ENCODE results near the gene CMTM7. TPM values are rescaled to one million over a fixed set of nuclear protein-coding genes. Genes with fewer than 3 reads are reported as not detected.

The CMTM7 gene
- polyA plus RNA-seq, 3 donors = 100 to 148 (median 146) TPM

DNA sequence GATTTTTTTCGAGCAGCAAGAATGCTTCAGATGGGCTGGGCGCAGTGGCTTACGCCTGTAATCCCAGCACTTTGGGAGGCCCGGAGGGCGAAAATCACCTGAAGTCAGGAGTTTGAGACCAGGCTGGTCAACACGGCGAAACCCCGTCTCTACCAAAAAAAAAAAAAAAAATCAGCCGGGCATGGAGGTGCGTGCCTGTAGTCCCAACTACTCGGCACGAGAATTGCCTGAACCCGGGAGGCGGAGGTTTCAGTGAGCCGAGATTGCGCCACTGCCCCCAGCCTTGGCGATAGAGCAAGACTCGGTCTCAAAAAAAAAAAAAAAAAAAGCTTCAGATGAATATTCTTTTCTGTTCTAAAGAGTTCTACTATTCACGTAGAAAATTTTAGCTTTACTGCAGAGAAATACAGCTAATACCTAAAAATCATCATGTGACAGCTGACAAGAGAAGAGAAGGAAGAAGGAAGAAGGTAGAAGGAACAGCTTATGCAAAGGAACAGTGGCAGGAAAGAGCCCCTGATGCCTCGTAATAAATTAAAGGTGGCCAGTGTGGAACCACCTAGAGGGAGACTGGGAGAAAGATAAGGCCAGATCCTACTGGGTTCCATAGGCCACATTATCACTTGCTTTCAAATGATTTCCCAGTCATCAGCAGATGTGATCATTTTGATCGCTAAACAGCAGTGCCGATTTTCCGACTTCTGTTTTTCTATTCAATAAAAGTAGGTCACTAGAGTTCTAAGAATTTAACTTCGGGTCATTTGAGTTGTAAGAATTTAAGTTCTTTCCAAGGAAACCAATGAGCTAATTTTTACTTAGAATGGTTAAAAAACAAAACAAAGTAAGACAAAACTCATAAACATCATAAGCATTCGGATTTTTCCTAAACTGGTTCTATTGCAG, 109.5 kb downstream of the CMTM7 start:
- H3K4me1 ChIP-seq (ENCODE audit: control insufficient read depth in 1 of 2, insufficient read depth in 2 of 2, low read length in 2 of 2) = peaks cover 45 to 50% of the 10 kb centered on the region in 2 donors
- intact Hi-C loops (cut with micrococcal nuclease) = loop anchor here in 1 of 2 donors (10.0 kb wide), 1 partner anchor 184 kb away; the partner anchor contains the start of gene CNOT10
- no peaks in the 10 kb centered on the region for H3K27me3 Mint-ChIP-seq (ENCODE audit: low read depth in 3 of 3)
- peak overlapping the region; percentile 78 to 98 (median 95) for H3K27ac Mint-ChIP-seq
- peak in 2 of 3 donors; percentile 41 to 43 for DNase-seq
- peaks cover 68% of the 10 kb centered on the region for H3K79me2 ChIP-seq (ENCODE audit: insufficient read depth, low read length)
- H4K20me1 ChIP-seq (ENCODE audit: insufficient read depth, low read length) = peaks cover 54% of the 10 kb centered on the region
- H3K27me3 ChIP-seq (ENCODE audit: control insufficient read depth in 2 of 2, insufficient read depth in 2 of 2, low read length in 2 of 2) = no peaks in the 10 kb centered on the region
- peak overlapping the region; percentile 94 to 95 for H3K4me3 Mint-ChIP-seq
- no peak overlapping the region for H2AFZ ChIP-seq (ENCODE audit: insufficient read depth, low read depth, low read length, poor library complexity, severe bottlenecking)
- H3K27ac ChIP-seq (ENCODE audit: low read depth in 1 of 2, low read length in 2 of 2) = peak overlapping the region; percentile 27 to 96
- peaks cover 0 to 7% of the 10 kb centered on the region in 2 donors for H3K36me3 ChIP-seq (replicated peaks in 1 of 2; ENCODE audit: control insufficient read depth in 1 of 2, insufficient read depth in 2 of 2, low read length in 2 of 2)
- no peaks in the 10 kb centered on the region for H3K9me3 Mint-ChIP-seq
- no peaks in the 10 kb centered on the region for H3K9me3 ChIP-seq (replicated peaks in 1 of 2; ENCODE audit: control insufficient read depth in 1 of 2, insufficient read depth in 1 of 2, low read length in 2 of 2)
- peaks cover 52% of the 10 kb centered on the region for H3K4me1 Mint-ChIP-seq
- H3K9ac ChIP-seq (ENCODE audit: insufficient read depth, low read length, poor library complexity, severe bottlenecking) = peak overlapping the region; percentile 98
- H3K4me2 ChIP-seq (replicated peaks; ENCODE audit: extremely low read depth, low read length, poor library complexity, severe bottlenecking) = peak overlapping the region; percentile 77
- TF ChIP-seq, protein P1, sequence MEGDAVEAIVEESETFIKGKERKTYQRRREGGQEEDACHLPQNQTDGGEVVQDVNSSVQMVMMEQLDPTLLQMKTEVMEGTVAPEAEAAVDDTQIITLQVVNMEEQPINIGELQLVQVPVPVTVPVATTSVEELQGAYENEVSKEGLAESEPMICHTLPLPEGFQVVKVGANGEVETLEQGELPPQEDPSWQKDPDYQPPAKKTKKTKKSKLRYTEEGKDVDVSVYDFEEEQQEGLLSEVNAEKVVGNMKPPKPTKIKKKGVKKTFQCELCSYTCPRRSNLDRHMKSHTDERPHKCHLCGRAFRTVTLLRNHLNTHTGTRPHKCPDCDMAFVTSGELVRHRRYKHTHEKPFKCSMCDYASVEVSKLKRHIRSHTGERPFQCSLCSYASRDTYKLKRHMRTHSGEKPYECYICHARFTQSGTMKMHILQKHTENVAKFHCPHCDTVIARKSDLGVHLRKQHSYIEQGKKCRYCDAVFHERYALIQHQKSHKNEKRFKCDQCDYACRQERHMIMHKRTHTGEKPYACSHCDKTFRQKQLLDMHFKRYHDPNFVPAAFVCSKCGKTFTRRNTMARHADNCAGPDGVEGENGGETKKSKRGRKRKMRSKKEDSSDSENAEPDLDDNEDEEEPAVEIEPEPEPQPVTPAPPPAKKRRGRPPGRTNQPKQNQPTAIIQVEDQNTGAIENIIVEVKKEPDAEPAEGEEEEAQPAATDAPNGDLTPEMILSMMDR (IDR thresholded peaks at IDR 0.05) = no peak
- H3K36me3 Mint-ChIP-seq = peaks cover 14 to 31% of the 10 kb centered on the region in 2 donors
- peak overlapping the region; percentile 91 to 97 (median 94) for H3K4me3 ChIP-seq (replicated peaks in 1 of 3; ENCODE audit: low read depth in 2 of 3, low read length in 3 of 3)
- WGBS (ENCODE audit: insufficient coverage) = 67% methylated on average over 12 of the region's 25 CpGs

DNA sequence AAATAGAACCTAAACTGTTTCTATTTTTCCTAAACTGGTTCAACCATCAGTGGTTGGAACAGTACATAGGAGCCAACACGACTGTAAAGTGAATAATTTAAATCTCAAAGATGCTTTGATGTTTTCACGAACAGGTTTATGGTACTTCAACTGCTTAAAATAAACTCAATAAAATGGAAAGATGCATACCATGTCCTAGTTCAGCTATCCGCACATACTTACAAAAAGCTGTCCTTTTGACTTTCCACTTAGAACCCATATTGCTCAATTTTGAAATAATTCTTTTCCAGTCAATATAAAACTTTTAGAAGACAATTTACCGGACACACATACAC, 110.1 kb downstream of the CMTM7 start:
- WGBS (ENCODE audit: insufficient coverage) = 0% methylated on average over 2 of the region's 4 CpGs
- Mint-ChIP-seq H3K27ac (peak overlapping the region; percentile 95 to 99 (median 97)), H3K36me3 (peaks cover 9 to 25% of the 10 kb centered on the region in 2 donors), H3K27me3 (ENCODE audit: low read depth in 3 of 3) (no peaks in the 10 kb centered on the region), H3K4me1 (peaks cover 46% of the 10 kb centered on the region), H3K9me3 (no peaks in the 10 kb centered on the region), H3K4me3 (peak overlapping the region; percentile 94 to 95)
- H3K4me2 ChIP-seq (replicated peaks; ENCODE audit: extremely low read depth, low read length, poor library complexity, severe bottlenecking) = peak overlapping the region; percentile 77
- H3K4me1 ChIP-seq (ENCODE audit: control insufficient read depth in 1 of 2, insufficient read depth in 2 of 2, low read length in 2 of 2) = peaks cover 42 to 48% of the 10 kb centered on the region in 2 donors
- peak overlapping the region; percentile 55 for H2AFZ ChIP-seq (ENCODE audit: insufficient read depth, low read depth, low read length, poor library complexity, severe bottlenecking)
- DNase-seq = no peak
- H3K9ac ChIP-seq (ENCODE audit: insufficient read depth, low read length, poor library complexity, severe bottlenecking) = peak overlapping the region; percentile 98
- no peaks in the 10 kb centered on the region for H3K27me3 ChIP-seq (ENCODE audit: control insufficient read depth in 2 of 2, insufficient read depth in 2 of 2, low read length in 2 of 2)
- H3K9me3 ChIP-seq (replicated peaks in 1 of 2; ENCODE audit: control insufficient read depth in 1 of 2, insufficient read depth in 1 of 2, low read length in 2 of 2) = no peaks in the 10 kb centered on the region
- peaks cover 48% of the 10 kb centered on the region for H4K20me1 ChIP-seq (ENCODE audit: insufficient read depth, low read length)
- peaks cover 62% of the 10 kb centered on the region for H3K79me2 ChIP-seq (ENCODE audit: insufficient read depth, low read length)
- H3K4me3 ChIP-seq (replicated peaks in 1 of 3; ENCODE audit: low read depth in 2 of 3, low read length in 3 of 3) = peak overlapping the region; percentile 91 to 97 (median 94)
- intact Hi-C loops (cut with micrococcal nuclease) = loop anchor here in 1 of 2 donors (10.0 kb wide), 1 partner anchor 183 kb away; the partner anchor contains the start of gene CNOT10
- peak overlapping the region; percentile 96 to 98 for H3K27ac ChIP-seq (ENCODE audit: low read depth in 1 of 2, low read length in 2 of 2)
- TF ChIP-seq, protein P1 (IDR thresholded peaks at IDR 0.05) = no peak
- peaks cover 0 to 1% of the 10 kb centered on the region in 2 donors for H3K36me3 ChIP-seq (replicated peaks in 1 of 2; ENCODE audit: control insufficient read depth in 1 of 2, insufficient read depth in 2 of 2, low read length in 2 of 2)
